GM18498 (cell line): ENCODE measurements around the gene CITED2.
"Not testable (repeated sequence)": the region's sequence is repeated elsewhere in the genome, so short reads cannot be mapped to it uniquely, and the experiment has no call there.

Experiments
- ATAC-seq: cut with Tn5 transposase; IDR thresholded peaks from one replicate; pipeline ENCODE4 v1.9.1; 2021; ENCODE audit warnings: mild to moderate bottlenecking, moderate library complexity; ENCODE audit not compliant: unreplicated experiment

CITED2 gene, protein sequence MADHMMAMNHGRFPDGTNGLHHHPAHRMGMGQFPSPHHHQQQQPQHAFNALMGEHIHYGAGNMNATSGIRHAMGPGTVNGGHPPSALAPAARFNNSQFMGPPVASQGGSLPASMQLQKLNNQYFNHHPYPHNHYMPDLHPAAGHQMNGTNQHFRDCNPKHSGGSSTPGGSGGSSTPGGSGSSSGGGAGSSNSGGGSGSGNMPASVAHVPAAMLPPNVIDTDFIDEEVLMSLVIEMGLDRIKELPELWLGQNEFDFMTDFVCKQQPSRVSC

DNA sequence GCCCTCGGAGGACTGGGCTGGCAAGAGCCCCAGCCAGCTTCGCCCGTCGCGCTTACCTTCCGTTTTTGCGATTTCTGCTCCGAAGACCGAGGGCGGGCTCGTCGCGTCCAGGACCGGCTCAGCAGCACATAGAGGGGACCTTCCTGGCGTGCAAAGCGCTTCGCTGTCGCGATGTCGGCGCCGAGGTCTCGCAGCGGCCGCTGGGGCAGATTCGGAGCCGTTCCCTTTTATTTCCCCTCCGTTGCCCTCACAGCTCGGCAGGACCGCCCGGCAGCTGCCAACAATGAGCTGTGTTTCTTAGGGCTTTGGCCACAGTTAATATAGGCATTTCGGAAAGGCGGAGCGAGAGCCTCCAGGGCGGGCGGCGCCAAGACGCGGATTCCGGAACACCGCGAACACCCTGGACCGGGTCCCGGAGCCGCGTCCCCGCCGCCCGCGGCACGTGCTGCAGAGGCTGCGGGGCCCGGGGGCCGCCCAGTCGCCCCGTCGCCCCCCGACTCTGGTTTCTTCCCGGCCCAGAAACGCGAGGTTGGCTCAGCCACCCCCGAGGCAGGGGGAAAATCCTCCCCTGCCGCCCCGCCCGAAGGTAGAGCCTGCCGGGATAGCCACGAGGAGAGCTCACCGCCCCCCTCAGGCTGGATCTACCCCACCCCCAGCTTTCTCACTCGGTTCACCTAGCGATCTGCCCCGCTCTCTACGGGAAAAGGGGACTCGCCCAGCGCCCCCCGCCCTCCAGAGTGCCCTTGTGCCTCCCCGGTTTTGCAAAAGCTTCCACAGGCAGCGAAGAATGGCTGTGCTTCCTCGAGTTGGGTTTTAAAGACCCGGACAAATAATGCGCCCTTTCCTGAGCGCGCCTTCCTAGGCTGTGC, at the start of gene CITED2:
Gene CITED2, minus strand, starts transcription at position 292 of the 869 bp plus-strand sequence. CDS start 704 bp downstream, outside the sequence.
- peak; percentile 71 for ATAC-seq

DNA sequence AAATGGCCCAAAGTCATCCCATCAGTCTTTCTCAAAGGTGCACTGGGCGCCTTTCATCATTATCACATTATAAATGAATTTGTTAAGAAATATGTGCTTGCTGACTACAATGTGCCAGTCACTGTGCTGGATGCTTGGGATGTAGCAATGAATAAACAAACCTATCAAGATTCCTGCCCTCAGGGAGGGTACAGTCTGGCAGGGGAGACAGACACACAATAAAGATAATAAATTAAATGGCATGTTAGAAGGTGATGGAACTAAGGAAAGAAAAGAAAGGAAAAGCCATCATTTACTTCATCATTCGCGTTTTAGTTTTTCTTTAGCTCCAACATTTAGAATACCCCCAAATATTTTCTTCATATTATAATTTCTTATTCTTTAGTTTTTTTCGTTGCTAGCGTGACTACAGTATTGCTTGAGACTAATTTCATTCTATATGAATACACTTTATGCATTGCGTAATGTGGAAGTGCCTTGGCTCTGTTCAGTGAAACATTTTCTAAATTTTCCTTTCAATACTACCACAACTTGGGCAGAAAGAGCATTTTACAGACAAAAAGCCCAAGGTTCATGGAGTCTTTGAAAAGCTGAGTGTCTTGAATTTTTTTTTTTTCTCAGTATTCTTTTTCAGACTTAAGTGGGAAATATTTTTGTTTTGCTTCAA, 48.7 kb upstream of the CITED2 start:
- ATAC-seq: no peak

DNA sequence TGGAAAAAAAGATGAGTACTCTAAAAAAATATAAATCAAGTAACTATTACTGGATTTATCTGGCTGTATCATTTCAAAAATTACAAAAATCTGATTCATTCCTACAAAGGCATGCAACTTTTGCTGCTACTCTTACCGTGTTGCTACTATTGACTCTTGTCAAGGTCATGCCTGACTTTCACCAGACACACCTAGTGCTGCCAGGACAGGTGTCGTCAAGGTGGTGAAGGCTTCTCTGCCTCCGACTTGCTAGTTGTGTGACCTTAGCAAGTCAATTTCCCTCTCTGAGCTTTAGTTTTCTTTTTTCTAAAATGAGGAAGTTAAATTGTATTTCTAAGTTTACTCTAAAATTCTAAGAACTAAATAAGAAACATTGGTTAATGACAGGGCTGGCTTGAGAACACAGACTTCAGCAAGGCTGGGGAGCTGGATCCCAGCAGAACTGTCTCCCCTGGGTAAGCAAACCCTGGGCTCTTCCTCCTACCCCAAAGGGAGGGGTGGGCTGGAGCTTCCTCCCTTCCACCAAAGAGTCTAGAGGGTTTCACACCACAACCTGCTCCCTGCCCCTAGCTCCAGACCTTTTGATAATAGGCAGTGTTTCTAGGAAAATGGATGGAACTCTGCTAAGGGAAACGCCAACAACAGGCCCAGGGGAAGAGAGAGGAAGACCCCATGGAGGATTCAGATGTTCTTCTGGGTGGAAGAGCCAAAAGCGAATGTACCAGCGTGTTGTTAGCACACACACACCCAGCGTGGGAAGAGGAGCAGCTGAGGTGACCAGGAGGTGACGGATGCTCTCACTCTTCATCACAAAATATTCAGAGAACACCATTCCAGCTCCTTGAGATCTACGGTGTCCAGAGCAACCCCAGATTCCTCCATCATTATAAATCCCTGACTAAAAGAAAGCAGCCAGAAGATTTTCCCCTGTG, 47.9 kb upstream of the CITED2 start:
- ATAC-seq: no peak

DNA sequence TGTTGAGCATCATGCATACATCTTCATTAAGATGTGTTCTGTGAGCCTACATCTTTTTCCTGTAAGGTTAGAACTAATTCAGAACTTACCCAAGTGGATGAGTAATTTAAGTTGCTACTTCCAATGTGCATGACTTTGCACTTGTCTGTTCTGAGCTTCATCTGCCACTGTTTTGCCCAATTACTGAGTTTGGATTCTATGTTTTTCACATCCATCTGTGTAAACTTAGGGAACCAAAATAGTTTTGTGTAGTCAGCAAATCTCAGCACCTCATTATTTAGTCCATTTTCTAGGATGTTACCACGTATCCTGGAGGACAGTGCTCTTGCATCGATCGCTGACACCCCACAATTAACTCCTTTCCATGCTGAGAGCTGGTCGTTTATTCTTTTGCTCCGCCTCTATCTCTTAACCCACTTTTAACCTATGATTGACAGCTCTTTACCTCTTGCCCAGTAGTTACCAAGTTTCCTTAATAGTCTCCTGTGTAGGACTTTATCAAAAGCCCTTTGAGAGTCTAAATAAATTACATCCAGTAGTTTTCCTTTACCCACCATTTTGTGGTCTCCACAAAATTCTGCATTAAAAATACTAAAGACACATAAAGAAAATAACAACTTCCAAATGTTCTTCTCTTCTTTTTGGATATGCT, 44.2 kb upstream of the CITED2 start:
- no peak for ATAC-seq

DNA sequence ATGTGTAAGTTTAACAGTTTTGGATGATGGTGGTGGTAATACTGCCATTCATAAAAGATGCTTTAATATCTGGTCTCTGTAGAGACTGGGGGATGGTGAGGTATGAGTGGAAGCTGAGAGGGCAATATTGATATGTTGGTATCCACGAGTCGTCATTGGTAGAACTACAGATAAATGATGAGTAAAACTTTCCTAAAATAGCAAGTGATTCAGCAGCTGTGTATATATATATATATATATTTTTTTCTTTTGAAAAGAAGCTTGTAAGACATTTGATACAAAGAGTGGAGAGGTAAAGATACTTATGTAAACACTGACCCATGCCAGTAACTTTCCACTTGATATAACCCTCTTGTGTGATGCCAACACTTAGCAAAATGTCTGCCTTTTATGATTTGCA, 41.7 kb upstream of the CITED2 start:
- ATAC-seq: no peak

DNA sequence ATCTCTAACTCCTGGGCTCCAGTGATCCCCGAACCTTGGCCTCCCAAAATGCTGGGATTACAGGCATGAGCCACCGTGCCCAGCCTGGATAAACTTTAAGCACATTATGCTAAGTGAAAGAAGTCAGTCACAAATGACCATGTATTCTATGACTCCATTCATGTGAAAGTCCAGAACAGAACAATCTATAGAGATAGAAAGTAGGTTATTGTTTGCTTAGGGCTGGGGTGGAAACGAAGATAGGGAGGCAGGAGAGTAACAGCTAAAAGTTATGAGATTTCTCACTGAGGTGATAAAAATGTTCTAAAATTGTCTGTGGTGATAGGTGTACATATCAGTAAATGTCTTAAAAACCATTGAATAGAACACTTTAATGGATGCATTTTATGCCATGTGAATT, 40.9 kb upstream of the CITED2 start:
- no peak for ATAC-seq

DNA sequence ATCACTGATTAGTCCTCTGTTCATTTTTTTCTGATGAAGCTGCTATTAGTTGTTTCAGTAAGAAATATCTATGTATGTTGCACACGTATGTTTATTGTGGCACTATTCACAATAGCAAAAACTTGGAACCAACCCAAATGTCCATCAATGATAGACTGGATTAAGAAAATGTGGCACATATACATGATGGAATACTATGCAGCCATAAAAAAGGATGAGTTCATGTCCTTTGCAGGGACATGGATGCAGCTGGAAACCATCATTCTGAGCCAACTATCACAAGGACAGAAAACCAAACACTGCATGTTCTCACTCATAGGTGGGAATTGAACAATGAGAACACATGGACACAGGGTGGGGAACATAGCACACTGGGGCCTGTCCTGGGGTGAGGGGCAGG, 37.7 kb upstream of the CITED2 start:
- ATAC-seq: not testable (repeated sequence)

DNA sequence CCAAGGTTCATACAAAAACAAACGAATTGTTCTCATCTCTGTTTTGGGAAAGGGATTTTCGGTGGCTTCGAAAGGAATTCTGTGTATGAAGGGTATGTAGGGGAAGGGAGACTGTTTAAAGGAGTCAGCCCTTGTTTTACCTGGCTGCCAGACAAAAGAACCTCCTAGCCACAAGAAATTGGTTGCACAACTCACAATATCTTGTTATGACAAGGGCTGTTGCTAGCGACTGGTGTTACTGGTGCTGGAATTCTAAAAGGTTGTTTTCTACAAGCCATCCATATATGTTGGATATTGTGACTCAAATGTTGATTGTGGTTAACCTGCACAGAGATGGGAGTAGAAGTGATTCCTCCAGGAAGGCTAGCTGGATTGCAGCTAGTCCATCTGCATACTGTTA, 34.6 kb upstream of the CITED2 start:
- ATAC-seq: no peak

DNA sequence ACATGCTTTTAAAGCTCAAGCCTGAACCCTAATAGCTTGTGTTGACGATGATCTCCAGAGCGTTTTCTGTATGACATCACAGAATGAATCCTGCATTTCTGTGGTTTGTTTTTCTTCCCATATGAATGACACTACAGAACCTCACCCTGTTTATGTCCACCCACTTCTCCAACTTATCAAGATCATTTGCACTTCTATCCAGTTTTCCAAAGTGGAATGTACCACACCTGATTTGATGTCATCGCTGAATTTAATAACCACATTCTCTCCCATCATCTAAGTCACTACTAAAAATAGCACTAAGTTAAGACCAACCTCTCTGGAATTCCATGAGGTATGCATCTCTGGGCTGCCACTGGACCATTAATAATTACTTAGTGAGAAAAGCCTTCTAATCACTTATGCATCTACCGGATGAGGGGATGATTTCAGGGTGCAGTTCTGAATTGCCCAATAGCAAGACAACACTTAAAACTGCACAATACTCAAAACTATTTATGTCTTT, 33.3 kb upstream of the CITED2 start:
- ATAC-seq: no peak

DNA sequence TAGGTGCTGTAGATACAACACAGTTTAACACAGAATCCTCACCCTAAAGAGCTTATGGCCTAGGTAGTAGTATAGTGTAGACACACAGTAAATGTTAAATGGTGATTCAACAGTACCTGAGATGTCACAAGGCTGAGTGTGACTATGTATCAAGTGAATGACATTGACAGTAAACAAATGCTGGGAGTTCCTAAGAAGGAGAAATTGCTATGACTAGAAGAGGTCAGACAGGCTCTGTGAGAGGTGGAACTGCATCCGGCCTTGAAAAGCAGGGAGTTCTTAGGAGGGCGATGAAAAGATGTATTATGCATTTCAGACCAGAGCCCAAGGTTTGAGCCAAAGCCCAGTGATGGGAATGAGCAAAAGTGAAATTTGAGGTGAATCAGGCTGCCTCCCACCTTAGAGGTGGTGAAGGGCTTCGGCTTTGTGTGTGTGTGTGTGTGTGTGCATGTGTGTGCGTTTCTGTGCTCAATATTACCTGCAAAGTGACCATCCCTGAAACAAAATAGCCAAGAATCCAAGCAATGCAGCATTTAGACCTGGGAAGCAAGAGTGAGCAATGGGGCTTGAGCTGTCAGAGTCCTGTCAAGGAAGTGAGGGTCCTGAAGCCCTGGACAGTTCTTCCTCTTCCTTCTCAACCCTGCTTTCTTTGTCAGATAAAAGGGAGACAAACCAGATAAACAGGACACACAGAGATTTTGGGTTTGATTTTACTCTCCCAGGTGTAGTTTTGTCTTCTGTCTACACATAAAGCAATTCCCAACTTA, 32.3 kb upstream of the CITED2 start:
- no peak for ATAC-seq

DNA sequence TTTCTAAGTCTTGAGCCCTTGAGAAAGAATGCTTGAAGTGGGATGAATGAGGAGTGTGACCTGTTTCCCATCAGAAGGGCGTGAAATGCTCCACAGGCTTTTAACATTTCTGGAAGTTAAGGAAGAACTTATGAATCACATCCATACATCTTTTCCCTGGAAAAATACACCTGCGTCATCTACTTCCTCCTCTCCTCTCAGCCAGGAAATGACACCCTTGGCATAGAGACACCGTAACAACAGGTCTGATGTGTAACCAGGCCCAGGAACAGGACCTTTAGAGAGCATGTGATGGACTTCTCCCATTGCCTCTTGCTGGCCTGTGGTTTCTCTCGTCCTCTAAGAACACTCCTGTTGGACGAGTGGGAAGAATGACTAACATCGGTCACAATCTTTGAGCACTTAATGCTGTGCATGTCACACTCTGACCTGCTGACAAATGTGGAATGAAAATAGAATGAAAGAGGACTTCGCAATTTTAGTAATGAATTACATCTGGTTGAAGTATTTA, 28.5 kb upstream of the CITED2 start:
- ATAC-seq: no peak

DNA sequence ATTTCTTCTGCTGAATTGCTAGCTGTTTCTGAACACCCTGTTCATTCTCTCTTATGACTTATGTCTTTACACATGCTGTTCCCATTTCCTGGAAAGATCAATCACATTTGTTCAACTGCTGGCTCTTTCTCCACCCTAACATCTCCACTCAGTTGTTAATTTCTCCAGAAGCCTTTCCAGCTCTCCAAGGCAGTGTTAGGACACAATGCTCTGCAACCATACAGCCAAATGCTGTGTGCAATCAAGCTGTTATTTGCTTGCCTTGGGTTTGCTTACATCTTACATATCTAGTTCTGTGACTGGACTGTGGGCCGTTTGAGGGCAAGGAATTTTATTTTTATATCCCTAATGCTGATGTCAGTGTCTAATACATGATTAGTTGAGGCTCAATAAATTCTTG, 24.2 kb upstream of the CITED2 start:
- no peak for ATAC-seq

DNA sequence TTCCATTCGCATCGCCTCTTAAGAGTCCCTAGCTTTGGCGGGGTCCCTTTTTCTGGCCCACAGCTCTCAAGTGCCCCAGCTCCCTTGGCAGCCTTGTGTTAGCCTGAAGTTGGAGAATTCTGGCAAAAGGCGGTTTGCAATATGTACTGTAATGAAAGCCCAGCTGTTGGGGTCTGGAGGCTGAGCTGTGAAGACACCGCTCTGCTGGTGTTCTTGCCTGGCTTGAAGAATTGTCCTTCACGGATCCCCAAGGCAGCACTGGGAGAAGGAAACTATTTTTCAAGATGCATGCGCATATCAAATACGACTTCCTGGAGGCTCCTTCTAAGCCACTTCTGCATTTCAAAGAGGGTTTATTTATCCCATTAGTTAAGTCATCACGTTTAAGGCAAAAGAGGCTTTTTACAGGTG, 21.4 kb upstream of the CITED2 start:
- no peak for ATAC-seq

DNA sequence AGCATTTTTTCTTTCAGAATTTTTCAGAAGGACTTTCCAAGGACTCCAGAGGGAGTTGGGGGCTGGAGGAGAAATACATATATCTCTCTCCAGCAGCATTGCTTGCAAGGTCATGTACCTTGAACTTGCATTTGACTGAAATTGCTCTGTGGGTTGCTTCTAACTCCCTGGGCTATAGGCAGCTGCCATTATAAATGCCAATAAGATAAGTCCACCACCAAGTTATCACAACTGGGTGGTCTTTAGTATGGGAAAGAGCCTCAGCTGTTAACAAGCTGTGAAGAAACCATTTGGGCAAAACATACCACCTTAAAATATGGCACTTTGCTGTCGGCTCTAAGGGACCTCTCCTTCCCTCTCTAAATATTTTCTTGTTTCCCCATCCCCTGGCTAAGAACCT, 20.9 kb upstream of the CITED2 start:
- ATAC-seq: no peak

DNA sequence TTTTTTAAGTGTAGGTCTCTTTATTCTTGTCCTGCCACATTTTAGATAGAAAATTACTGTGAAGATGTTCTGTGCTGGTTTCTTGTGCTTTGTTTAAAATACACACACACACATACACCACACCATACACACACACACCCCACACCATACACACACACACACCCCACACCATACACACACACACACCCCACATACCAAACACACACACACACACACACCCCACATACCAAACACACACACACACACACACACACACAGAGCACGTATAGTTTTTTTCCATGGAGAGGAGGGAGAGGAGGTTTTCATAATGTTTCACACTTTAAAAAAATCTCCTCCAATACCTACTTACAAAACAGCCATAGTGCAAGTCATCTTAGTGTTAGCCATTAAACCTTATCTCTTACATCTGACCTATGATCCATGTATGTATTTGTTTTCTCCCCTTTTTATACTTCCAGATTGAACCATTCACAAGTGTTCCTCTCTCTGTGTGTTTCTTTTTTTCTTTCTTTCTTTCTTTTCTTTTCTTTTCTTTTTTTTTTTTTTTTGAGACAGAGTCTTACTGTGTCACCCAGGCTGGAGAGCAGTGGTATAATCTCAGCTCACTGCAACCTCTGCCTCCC, 19.7 kb upstream of the CITED2 start:
- no peak for ATAC-seq

DNA sequence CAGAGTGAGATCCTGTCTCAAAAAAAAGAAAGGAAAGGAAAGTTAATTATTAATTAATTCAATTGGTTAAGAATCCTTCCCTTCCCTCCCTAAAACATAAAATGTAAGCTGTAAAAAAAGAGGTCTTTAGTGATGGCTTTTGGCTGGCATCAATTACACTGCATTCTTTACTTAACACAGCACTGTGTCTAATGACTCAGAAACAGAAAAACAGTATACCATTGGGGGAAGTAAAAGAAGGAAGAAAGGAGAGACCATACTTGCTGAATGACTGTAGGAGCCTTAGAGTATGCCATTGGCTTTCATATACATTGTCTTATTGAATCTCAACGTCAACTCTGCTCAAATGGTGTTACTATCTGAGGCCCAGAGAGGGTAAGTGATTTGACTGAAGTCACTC, 18.3 kb upstream of the CITED2 start:
- ATAC-seq: peak; percentile 94

DNA sequence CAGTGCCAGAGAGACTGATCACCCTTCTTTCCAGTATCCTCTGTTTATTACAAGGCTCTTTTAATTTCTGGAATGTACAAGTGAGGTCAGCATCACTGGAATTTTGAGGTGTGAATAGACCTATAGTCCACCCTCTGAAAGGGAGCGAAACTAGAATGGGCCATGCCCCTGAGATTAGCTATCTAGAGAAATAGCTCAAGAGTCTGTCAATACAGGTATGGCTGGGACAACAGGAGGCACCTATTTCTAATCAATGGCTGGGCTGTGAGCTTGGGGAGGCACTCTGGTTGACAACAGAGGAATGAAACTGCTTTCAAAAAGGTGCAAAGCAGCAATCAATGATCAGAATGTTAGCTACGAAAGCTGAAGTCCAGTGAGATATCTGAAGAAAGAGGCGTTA, 17.3 kb upstream of the CITED2 start:
- no peak for ATAC-seq

DNA sequence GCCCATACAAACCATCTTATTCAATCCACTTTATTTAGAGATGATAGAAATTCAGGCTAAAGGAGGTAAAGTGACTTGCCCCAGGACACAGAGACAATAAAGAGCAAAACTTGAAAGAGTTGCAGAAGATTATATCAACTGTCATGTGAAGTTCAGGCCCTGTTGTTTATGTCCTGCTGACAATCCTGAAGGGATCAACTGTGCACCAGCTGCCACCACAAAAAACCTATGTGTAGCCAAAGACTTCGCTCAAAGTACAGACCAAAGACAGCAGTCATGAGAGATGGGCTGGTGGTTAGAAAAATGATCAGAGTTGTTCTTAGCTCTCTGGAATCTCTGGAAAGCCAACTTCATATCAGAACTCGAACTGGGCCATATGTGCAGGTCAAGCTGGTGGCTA, 16.0 kb upstream of the CITED2 start:
- no peak for ATAC-seq

DNA sequence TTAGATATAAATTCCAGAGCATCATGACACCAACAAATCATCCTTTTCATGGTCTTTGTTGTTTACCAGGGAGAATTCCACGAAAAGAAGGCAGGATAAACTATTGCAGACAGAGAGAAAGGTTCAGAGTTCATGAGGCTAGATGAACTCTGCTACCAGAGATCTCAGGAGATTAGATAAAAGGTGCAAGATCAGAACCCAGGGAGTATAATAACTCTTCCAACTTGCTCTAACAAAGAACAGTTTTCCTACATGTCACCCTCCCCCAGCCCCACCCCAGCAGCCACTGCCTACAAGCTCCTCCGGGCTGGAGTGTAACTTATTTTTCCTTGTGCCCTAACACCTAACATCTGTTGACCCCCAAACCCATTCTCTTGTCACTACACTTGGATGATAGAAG, 13.9 kb upstream of the CITED2 start:
- no peak for ATAC-seq
